HUES48 (cell line): Measurements from ENCODE around the gene CEP55.

Source experiments
- H3K27ac ChIP-seq: one replicate; pipeline ENCODE4 v1.7.0; 2013; ENCODE audit warnings: low read depth, low read length, inconsistent platforms
- H3K27me3 ChIP-seq: 2 replicates; pipeline ENCODE4 v1.6.1; 2013; ENCODE audit warnings: mild to moderate bottlenecking, low read length; ENCODE audit not compliant: control insufficient read depth, insufficient read depth
- H3K36me3 ChIP-seq: 2 replicates; pipeline ENCODE4 v1.6.1; 2013; ENCODE audit warnings: low read length; ENCODE audit not compliant: control insufficient read depth, insufficient read depth
- H3K4me1 ChIP-seq: 2 replicates; pipeline ENCODE4 v1.6.1; 2013; ENCODE audit warnings: mild to moderate bottlenecking, low read length; ENCODE audit not compliant: control insufficient read depth, insufficient read depth
- H3K4me3 ChIP-seq: 2 replicates; pipeline ENCODE4 v1.5.1; 2013; ENCODE audit warnings: mild to moderate bottlenecking, low read depth, low read length
- H3K9ac ChIP-seq: 2 replicates; pipeline ENCODE4 v1.6.1; 2013; ENCODE audit warnings: mild to moderate bottlenecking, low read depth, low read length, moderate library complexity
- H3K9me3 ChIP-seq: 2 replicates; pipeline ENCODE4 v1.6.1; 2013; ENCODE audit warnings: low read length; ENCODE audit not compliant: control insufficient read depth, insufficient read depth

The CEP55 gene

DNA sequence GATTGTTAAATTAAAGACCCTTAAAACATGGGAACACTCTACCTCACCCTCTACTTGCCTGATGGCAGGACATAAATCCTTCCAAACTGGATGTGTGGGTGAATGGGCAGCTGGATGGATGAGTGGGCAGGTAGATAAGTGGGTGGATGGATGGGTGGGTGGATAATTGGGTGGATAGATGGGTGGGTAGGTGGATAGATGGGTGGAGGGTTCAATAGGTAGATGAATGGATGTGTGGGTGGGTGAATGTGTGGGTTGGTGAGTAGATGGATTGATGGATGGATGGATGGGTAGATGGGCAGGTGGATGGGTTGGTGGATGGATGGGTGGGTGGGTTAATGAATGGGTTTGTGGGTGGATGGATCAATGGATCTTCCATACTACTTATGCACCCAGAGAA, 51.1 kb downstream of the CEP55 start:
- Histone ChIP-seq H3K4me1 (no peaks in the 10 kb centered on the region), H3K27ac (no peak overlapping the region), H3K27me3 (peaks cover 6% of the 10 kb centered on the region; the same call in 1 of the 2 replicates), H3K9ac (no peak overlapping the region), H3K9me3 (no peaks in the 10 kb centered on the region), H3K36me3 (no peaks in the 10 kb centered on the region), H3K4me3 (no peak overlapping the region)

DNA sequence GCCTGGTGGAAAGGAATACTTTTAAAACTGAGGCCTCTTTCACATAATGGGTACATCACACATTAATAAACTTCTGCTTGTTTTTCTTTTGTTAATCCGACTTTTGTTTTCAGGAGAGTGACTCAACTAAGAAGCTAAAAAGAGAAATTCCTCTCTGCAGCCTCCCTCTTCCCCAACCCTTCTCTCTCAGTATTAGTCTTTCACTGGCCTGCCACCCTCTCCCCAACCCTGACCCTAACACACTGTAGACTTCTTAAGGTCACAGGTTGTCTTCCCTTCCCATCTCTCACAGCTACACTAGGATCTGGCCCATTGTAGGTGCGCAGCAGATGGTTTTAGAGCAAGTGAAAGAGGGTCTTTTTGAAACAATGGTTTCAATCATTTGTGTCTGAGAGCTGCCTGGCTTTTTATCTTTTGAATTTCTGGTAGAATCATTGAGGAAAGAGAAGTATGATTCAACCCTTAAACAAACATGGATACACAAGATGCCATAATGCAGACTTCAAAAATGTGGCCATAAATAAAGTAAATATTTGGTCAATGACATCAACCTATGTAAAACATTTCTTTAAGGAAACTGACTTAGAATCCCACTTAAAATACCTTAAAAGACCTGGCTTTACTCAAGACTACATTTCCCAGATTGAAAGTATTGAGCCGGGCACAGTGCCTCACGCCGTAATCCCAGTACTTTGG, 52.1 kb downstream of the CEP55 start:
- no peak overlapping the region for H3K9ac ChIP-seq
- H3K27ac ChIP-seq: no peak overlapping the region

GRCh38 chr10:93550606-93551005, 54.2 kb downstream of the CEP55 start:
- Histone ChIP-seq H3K4me1 (peaks cover 6% of the 10 kb centered on the region; the same call in 1 of the 2 replicates), H3K27ac (no peak overlapping the region), H3K27me3 (no peaks in the 10 kb centered on the region), H3K9ac (no peak overlapping the region), H3K36me3 (no peaks in the 10 kb centered on the region), H3K9me3 (no peaks in the 10 kb centered on the region), H3K4me3 (no peak overlapping the region)

More for the DNA sequence above, 52.1 kb downstream of the CEP55 start:
- Histone ChIP-seq H3K4me3 (no peak overlapping the region), H3K27me3 (no peaks in the 10 kb centered on the region), H3K4me1 (no peaks in the 10 kb centered on the region), H3K9me3 (no peaks in the 10 kb centered on the region), H3K36me3 (no peaks in the 10 kb centered on the region)

DNA sequence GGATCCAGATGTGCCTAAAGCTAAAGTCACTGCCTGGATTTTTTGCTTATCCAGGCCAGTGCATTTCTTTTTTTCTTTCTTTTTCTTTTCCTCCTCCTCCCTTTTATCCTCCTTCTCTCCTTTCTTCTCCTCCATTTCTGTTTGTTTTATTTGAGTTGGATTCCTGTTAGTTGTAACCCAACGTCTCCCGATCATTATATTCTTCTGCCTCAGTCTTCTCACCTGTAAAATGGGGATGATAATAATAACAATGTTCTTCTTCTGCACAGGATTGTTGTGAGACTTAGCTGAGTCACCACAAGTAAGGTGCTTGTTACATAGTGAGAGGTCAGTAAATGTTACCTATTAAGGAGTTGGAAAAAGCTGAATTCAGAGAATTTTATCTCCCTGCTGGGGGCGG, 56.4 kb downstream of the CEP55 start:
- Histone ChIP-seq H3K9me3 (no peaks in the 10 kb centered on the region), H3K4me1 (peaks cover 6% of the 10 kb centered on the region; the same call in 1 of the 2 replicates), H3K27ac (no peak overlapping the region), H3K27me3 (no peaks in the 10 kb centered on the region), H3K9ac (no peak overlapping the region), H3K4me3 (no peak overlapping the region), H3K36me3 (no peaks in the 10 kb centered on the region)

DNA sequence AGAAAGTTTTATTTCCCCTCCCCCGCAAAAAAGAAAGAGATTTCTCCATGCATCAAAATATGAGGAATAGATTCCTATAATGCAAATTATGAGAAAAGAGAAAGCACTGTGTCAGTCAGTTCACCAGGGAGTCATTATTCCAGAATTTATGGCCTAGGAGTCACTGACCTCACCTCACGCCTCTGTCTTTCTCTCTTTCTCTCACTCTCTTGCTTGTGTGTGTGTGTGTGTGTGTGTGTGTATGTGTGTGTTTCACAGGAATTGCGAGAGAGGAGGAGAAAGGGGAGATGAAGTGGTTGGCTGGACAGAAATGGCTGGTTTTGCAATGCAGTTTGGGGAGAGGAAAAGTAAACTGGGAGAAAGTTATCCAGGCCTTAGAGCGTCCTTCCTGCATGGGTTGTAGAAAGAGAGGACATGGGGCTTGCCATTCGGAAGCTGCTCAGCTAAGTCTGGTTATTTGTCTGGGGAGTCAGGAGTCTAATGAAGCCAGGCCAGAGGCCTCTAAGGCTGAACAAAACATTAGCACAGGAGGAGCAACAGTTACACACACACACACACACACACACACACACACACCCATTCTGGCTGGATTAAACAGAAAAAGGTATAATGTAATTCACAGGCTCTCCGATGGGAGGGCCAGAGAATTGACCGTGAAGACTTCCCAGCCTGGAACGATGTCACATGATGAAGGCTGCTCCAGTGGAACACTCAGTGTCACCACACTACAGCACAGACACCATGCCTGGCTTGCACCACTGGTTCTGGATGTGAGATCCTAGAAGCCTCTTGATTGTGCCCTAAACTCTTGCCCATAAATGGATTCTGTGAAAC, 57.3 kb downstream of the CEP55 start:
- Histone ChIP-seq H3K9ac (no peak overlapping the region), H3K4me1 (peaks cover 6% of the 10 kb centered on the region; the same call in 1 of the 2 replicates), H3K27ac (no peak overlapping the region), H3K27me3 (no peaks in the 10 kb centered on the region), H3K9me3 (no peaks in the 10 kb centered on the region), H3K4me3 (no peak overlapping the region), H3K36me3 (no peaks in the 10 kb centered on the region)

- Histone ChIP-seq H3K4me1 (peaks cover 6% of the 10 kb centered on the region; the same call in 1 of the 2 replicates), H3K36me3 (no peaks in the 10 kb centered on the region), H3K4me3 (no peak overlapping the region)
These were observed 57.9 kb downstream of the CEP55 start for GRCh38 chr10:93554316-93554663.

GRCh38 chr10:93554760-93555432, 58.5 kb downstream of the CEP55 start:
- Histone ChIP-seq H3K36me3 (no peaks in the 10 kb centered on the region), H3K4me3 (no peak overlapping the region), H3K4me1 (peaks cover 6% of the 10 kb centered on the region; the same call in 1 of the 2 replicates), H3K9me3 (no peaks in the 10 kb centered on the region), H3K27me3 (peaks cover 4% of the 10 kb centered on the region; the same call in 1 of the 2 replicates), H3K9ac (no peak overlapping the region), H3K27ac (no peak overlapping the region)

More at GRCh38 chr10:93554316-93554663, 57.9 kb downstream of the CEP55 start:
- Histone ChIP-seq H3K27me3 (no peaks in the 10 kb centered on the region), H3K27ac (no peak overlapping the region), H3K9ac (no peak overlapping the region), H3K9me3 (no peaks in the 10 kb centered on the region)

DNA sequence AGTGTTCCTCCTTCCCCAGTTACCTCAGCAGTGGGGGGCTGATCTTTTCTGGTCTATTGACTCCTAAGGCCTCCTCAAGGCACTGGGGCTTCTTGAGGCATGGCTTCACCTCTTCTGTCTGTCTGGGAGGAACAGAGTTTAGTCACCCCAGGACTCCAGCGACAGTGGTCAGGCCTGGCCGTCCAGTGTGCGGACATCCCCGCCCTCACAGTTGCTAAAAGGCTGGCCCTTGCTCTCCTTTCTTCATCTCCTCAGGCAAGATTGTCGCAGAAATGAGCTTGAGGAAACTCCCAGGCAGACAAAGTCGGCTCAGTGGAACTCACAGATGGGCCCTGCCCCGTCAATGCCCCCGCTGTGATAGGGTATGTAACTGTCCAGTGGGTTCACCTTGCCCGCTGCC, 63.1 kb downstream of the CEP55 start:
- H3K36me3 ChIP-seq: no peaks in the 10 kb centered on the region
- H3K4me1 ChIP-seq: peaks cover 6% of the 10 kb centered on the region; the same call in 1 of the 2 replicates
- no peak overlapping the region for H3K9ac ChIP-seq
- peaks cover 23% of the 10 kb centered on the region for H3K27me3 ChIP-seq
- H3K27ac ChIP-seq: no peak overlapping the region
- no peaks in the 10 kb centered on the region for H3K9me3 ChIP-seq
- no peak overlapping the region for H3K4me3 ChIP-seq

DNA sequence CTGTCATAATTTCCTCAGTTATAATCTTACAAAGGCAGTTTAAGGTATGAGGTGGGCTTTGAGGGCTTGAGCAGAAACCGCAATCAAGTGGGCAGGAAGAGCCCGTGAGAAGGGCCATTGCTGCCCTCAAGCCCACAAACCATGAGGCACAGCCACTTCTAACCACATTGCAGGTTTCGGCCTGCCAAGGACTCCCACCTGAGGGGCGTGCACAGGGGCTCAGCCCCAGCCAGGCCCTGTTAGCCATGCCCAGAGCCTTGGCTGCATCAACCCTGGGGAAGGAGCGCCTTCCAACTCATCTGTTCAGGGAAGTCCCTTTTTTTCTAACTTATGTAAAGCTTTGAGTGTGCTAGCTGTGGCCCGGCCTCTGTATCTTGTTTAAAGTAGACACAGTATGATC, 64.1 kb downstream of the CEP55 start:
- Histone ChIP-seq H3K27ac (no peak overlapping the region), H3K27me3 (peaks cover 34% of the 10 kb centered on the region)

GRCh38 chr10:93565446-93565845, 69.0 kb downstream of the CEP55 start:
- no peaks in the 10 kb centered on the region for H3K9me3 ChIP-seq
- H3K27me3 ChIP-seq: peaks cover 79% of the 10 kb centered on the region
- H3K9ac ChIP-seq: no peak overlapping the region
- H3K27ac ChIP-seq: no peak overlapping the region
- H3K4me3 ChIP-seq: no peak overlapping the region
- no peaks in the 10 kb centered on the region for H3K36me3 ChIP-seq
- peaks cover 16% of the 10 kb centered on the region for H3K4me1 ChIP-seq

More for the DNA sequence above, 64.1 kb downstream of the CEP55 start:
- no peak overlapping the region for H3K4me3 ChIP-seq
- no peak overlapping the region for H3K9ac ChIP-seq
- no peaks in the 10 kb centered on the region for H3K4me1 ChIP-seq
- no peaks in the 10 kb centered on the region for H3K36me3 ChIP-seq
- no peaks in the 10 kb centered on the region for H3K9me3 ChIP-seq
